ENCODE measurements around the gene TMCC1.
"Not testable (repeated sequence)": the region's sequence is repeated elsewhere in the genome, so short reads cannot be mapped to it uniquely, and the experiment has no call there.

The TMCC1 gene

GRCh38 chr3:129727707-129728106, 165.8 kb downstream of the TMCC1 start:
- DNase-seq (ENCODE audit: low spot score): no peak

- DNase-seq (ENCODE audit: low spot score): no peak
These were observed 169.8 kb downstream of the TMCC1 start for GRCh38 chr3:129723558-129724324.

- no peak for DNase-seq (ENCODE audit: low spot score)
These were observed 171.0 kb downstream of the TMCC1 start for GRCh38 chr3:129722527-129722926.

- no peak for DNase-seq (ENCODE audit: low spot score)
These were observed 175.3 kb downstream of the TMCC1 start for GRCh38 chr3:129718201-129718600.

GRCh38 chr3:129715854-129716253, 177.7 kb downstream of the TMCC1 start:
- DNase-seq (ENCODE audit: low spot score): no peak

GRCh38 chr3:129708328-129708861, 185.1 kb downstream of the TMCC1 start:
- no peak for DNase-seq (ENCODE audit: low spot score)

- no peak for DNase-seq (ENCODE audit: low spot score)
These were observed 188.2 kb downstream of the TMCC1 start for GRCh38 chr3:129705274-129705673.

- DNase-seq (ENCODE audit: low spot score): no peak
These were observed 189.6 kb downstream of the TMCC1 start for GRCh38 chr3:129703913-129704312.

GRCh38 chr3:129702934-129703712, 190.4 kb downstream of the TMCC1 start:
- DNase-seq (ENCODE audit: low spot score): peak; percentile 9

GRCh38 chr3:129701161-129701560, 192.3 kb downstream of the TMCC1 start:
- DNase-seq (ENCODE audit: low spot score): no peak

GRCh38 chr3:129699612-129700011, 193.9 kb downstream of the TMCC1 start:
- DNase-seq (ENCODE audit: low spot score): no peak

GRCh38 chr3:129699199-129699598, 194.3 kb downstream of the TMCC1 start:
- no peak for DNase-seq (ENCODE audit: low spot score)

- DNase-seq (ENCODE audit: low spot score): no peak
These were observed 196.1 kb downstream of the TMCC1 start for GRCh38 chr3:129697229-129697969.

GRCh38 chr3:129696430-129696829, 197.1 kb downstream of the TMCC1 start:
- DNase-seq (ENCODE audit: low spot score): not testable (repeated sequence)

- DNase-seq (ENCODE audit: low spot score): no peak
These were observed 198.3 kb downstream of the TMCC1 start for GRCh38 chr3:129695230-129695629.

- no peak for DNase-seq (ENCODE audit: low spot score)
These were observed 199.3 kb downstream of the TMCC1 start for GRCh38 chr3:129694228-129694627.

GRCh38 chr3:129692743-129693142, 200.8 kb downstream of the TMCC1 start:
- DNase-seq (ENCODE audit: low spot score): no peak

GRCh38 chr3:129690963-129691362, 202.5 kb downstream of the TMCC1 start:
- DNase-seq (ENCODE audit: low spot score): no peak

- peak; percentile 79 for DNase-seq (ENCODE audit: low spot score)
These were observed 203.1 kb downstream of the TMCC1 start for GRCh38 chr3:129690406-129690805.

GRCh38 chr3:129689036-129689435, 204.5 kb downstream of the TMCC1 start:
- no peak for DNase-seq (ENCODE audit: low spot score)

GRCh38 chr3:129688271-129688895, 205.1 kb downstream of the TMCC1 start:
- DNase-seq (ENCODE audit: low spot score): no peak

GRCh38 chr3:129687586-129688125, 205.9 kb downstream of the TMCC1 start:
- DNase-seq (ENCODE audit: low spot score): no peak

All from SW480 (cell line).